Endothelial cell of umbilical vein (primary cell): Measurements from ENCODE around the gene ZSWIM4. TPM values are rescaled to one million over a fixed set of nuclear protein-coding genes. Genes with fewer than 3 reads are reported as not detected.
"Not testable (repeated sequence)": the region's sequence is repeated elsewhere in the genome, so short reads cannot be mapped to it uniquely, and the experiment has no call there.

ENCODE experiments used
- BruUV-seq: library from RNA; stranded (reverse); fragments of 400-500 nt; replicated peaks from 2 replicates; lab custom pipeline; 2021; lab: Mats Ljungman, UMichigan
- CTCF ChIA-PET: fragments of 300-600, 350-600 bp; sonication (Branson Sonifier 250); formaldehyde crosslinking; loops from one replicate; lab custom pipeline; 2021; ENCODE audit warnings: antibody characterized with exemption, inconsistent platforms; lab: Charles Lee
- POLR2A ChIA-PET: fragments of 300-600, 350-600 bp; sonication (Branson Sonifier 250); formaldehyde crosslinking; loops from one replicate; lab custom pipeline; 2021; ENCODE audit warnings: antibody characterized with exemption, inconsistent platforms; lab: Charles Lee
- DNase-seq: peaks from one replicate; pipeline ENCODE4 v3.0.0-alpha.2; 2011; ENCODE audit warnings: low read depth, low spot score
- FAIRE-seq: peaks from 2 replicates; lab custom pipeline; 2011; peaks lifted over from hg19 to GRCh38; lab: Jason Lieb, UNC
- H2AFZ ChIP-seq: 2 replicates; pipeline ENCODE4 v1.6.0; 2012; ENCODE audit warnings: low read depth, low read length, control low read depth, inconsistent platforms
- H3K27ac ChIP-seq: 2 replicates; pipeline ENCODE4 v1.5.1; 2011; ENCODE audit warnings: low read depth, mild to moderate bottlenecking, control low read depth, low read length, moderate library complexity; ENCODE audit not compliant: insufficient read depth
- H3K27me3 ChIP-seq, 2 experiments: 2 replicates each; pipeline versions ENCODE4 v1.6.0 to v1.6.1; 2011; ENCODE audit warnings: low read length in 2 of 2, mixed read lengths in 1 of 2; ENCODE audit not compliant: control insufficient read depth in 2 of 2, insufficient read depth in 2 of 2
- H3K36me3 ChIP-seq, 2 experiments: 2 replicates in 1 of 2; 3 replicates in 1 of 2; pipeline ENCODE4 v1.5.1; 2011; ENCODE audit warnings: low read length in 2 of 2, mild to moderate bottlenecking in 1 of 2, moderate library complexity in 1 of 2; ENCODE audit not compliant: control insufficient read depth in 2 of 2, insufficient read depth in 2 of 2; ENCODE audit errors: extremely low read depth in 1 of 2
- H3K4me1 ChIP-seq: 3 replicates; pipeline ENCODE4 v1.5.1; 2011; ENCODE audit warnings: mild to moderate bottlenecking, low read length; ENCODE audit not compliant: control insufficient read depth, insufficient read depth; ENCODE audit errors: extremely low read depth
- H3K4me2 ChIP-seq: 2 replicates; pipeline ENCODE4 v1.6.1; 2011; ENCODE audit warnings: low read length, control low read depth, mixed read lengths; ENCODE audit not compliant: insufficient read depth
- H3K4me3 ChIP-seq, 3 experiments: fragments of 200-600 bp in 1 of 3; sonication (generic), shearing (Covaris generic) in 1 of 3; replicated peaks in 1 of 3; 2 replicates each; pipeline ENCODE4 v1.5.1; 2011 to 2016; ENCODE audit warnings: control low read depth in 3 of 3, low read length in 3 of 3, mild to moderate bottlenecking in 2 of 3, inconsistent platforms in 1 of 3, low read depth in 1 of 3, moderate library complexity in 1 of 3; ENCODE audit not compliant: insufficient read depth in 1 of 3
- H3K79me2 ChIP-seq: 2 replicates; pipeline ENCODE4 v1.6.0; 2012; ENCODE audit warnings: low read length, inconsistent platforms; ENCODE audit not compliant: control insufficient read depth, insufficient read depth
- H3K9ac ChIP-seq: replicated peaks from 2 replicates; pipeline ENCODE3; 2011; ENCODE audit warnings: low read length, control low read depth; ENCODE audit not compliant: insufficient read depth; ENCODE audit errors: extremely low read depth
- H3K9me1 ChIP-seq: replicated peaks from 3 replicates; pipeline ENCODE4 v1.6.0; 2011; ENCODE audit warnings: mild to moderate bottlenecking, low read length; ENCODE audit not compliant: control insufficient read depth, insufficient read depth; ENCODE audit errors: extremely low read depth
- H3K9me3 ChIP-seq: replicated peaks from 2 replicates; pipeline ENCODE4 v1.5.1; 2012; ENCODE audit warnings: low read length, inconsistent platforms; ENCODE audit not compliant: control insufficient read depth, insufficient read depth
- H4K20me1 ChIP-seq: replicated peaks from 2 replicates; pipeline ENCODE3; 2011; ENCODE audit warnings: mild to moderate bottlenecking, low read length; ENCODE audit not compliant: control insufficient read depth, insufficient read depth; ENCODE audit errors: extremely low read depth
- GATA2 ChIP-seq: IDR thresholded peaks from 2 replicates; pipeline ENCODE4 v1.7.0; 2011; ENCODE audit warnings: low read depth, mild to moderate bottlenecking, moderate library complexity, mixed read lengths, low read length; ENCODE audit not compliant: insufficient read length, insufficient read depth
- JUN ChIP-seq: IDR thresholded peaks from 2 replicates; pipeline ENCODE4 v1.6.1; 2011; ENCODE audit warnings: borderline replicate concordance, low read depth; ENCODE audit not compliant: insufficient read length, insufficient read depth
- MYC ChIP-seq: IDR thresholded peaks from one replicate; pipeline ENCODE4 v1.6.1; 2011; ENCODE audit warnings: mild to moderate bottlenecking, low read depth, low read length
- POLR2A ChIP-seq: IDR thresholded peaks from 2 replicates; pipeline ENCODE4 v1.6.1; 2012; ENCODE audit warnings: low read depth, mild to moderate bottlenecking, control low read depth, low read length
- POLR2AphosphoS5 ChIP-seq: IDR thresholded peaks from 2 replicates; pipeline ENCODE4 v1.6.1; 2012; ENCODE audit warnings: low read depth, mild to moderate bottlenecking, control low read depth, low read length, moderate library complexity; ENCODE audit not compliant: insufficient read depth
- dilution Hi-C: fragments of 300-500 bp; cut with MboI; formaldehyde crosslinking; loops from one replicate; pipeline ENCODE4 v1.15.0; 2019; ENCODE audit warnings: low sequenced_read_pairs; ENCODE audit not compliant: extremely low pct_ligation_motif_present
- intact Hi-C: fragments of 100-400 bp; cut with micrococcal nuclease; formaldehyde crosslinking; loops from one replicate; pipeline ENCODE4 v1.10.0; 2022
- polyA plus RNA-seq, 4 experiments: library from polyadenylated mRNA; depleted of rRNA in 3 of 4; stranded (reverse) in 3 of 4; unstranded in 1 of 4; fragments of >200 nt; gene quantifications; 2 replicates each; pipeline versions ENCODE4 v1.2.1 to v1.2.3, GENCODE V29; 2011 to 2012; ENCODE audit warnings: missing spikeins in 1 of 4
- total RNA-seq: library from RNA; stranded (reverse); gene quantifications from 2 replicates; pipeline ENCODE4 v1.2.3, GENCODE V29; 2021
- TF ChIP-seq, protein P1 (sequence below): IDR thresholded peaks from 2 replicates; pipeline ENCODE4 v1.6.1; 2011; ENCODE audit not compliant: insufficient read depth, insufficient read length

Gene ZSWIM4
- total and polyA plus RNA-seq, 2 donors (not counting 3 experiments of a cell fraction or from before 2014, with no cell fraction given), result 12.7 to 26.6 TPM

DNA sequence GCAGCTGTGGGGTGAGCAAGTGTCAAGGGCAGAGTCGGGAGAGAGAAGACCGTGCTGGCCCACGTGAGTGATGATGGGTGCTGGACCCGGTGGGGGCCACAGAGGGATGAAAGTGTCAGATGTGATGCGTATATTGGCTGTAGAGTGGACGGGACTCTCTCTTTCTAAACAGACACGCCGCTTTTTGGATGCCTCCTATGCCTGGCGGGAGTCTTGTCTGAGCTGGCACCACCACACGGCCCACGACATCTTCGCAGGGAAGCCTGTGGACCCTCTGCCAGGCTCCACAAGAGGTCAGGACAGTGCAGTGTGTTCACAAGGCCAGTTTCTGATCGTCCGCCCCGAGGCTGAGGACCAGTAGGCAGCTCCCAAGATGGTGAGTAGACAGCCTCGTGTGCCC lies 43.8 kb upstream of the ZSWIM4 start:
- Histone ChIP-seq H2AFZ (no peak overlapping the region), H3K9me3 (no peaks in the 10 kb centered on the region), H3K79me2 (peaks cover 18% of the 10 kb centered on the region), H4K20me1 (no peaks in the 10 kb centered on the region), H3K9me1 (no peaks in the 10 kb centered on the region), H3K4me2 (no peak overlapping the region), H3K27ac (no peak overlapping the region), H3K36me3 (peaks cover 14 to 25% of the 10 kb centered on the region in 2 experiments), H3K9ac (no peak overlapping the region), H3K4me1 (peaks cover 8% of the 10 kb centered on the region), H3K4me3 (no peak overlapping the region), H3K27me3 (no peaks in the 10 kb centered on the region)
- intact Hi-C loops (no loop called here), dilution Hi-C loops (no loop called here)
- DNase-seq, result no peak
- POLR2A ChIA-PET, result interaction anchor here (0.6 kb wide), 1 partner anchor 132 kb away, joined by 4 read pairs; no protein-coding TSS in a partner anchor
- BruUV-seq, result no TSS peak
- TF ChIP-seq POLR2AphosphoS5 (no peak), MYC (no peak), JUN (no peak), GATA2 (no peak), POLR2A (no peak)
- TF ChIP-seq, protein P1, sequence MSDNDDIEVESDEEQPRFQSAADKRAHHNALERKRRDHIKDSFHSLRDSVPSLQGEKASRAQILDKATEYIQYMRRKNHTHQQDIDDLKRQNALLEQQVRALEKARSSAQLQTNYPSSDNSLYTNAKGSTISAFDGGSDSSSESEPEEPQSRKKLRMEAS, result no peak
- CTCF ChIA-PET, result no interaction called here
- no peak for FAIRE-seq

DNA sequence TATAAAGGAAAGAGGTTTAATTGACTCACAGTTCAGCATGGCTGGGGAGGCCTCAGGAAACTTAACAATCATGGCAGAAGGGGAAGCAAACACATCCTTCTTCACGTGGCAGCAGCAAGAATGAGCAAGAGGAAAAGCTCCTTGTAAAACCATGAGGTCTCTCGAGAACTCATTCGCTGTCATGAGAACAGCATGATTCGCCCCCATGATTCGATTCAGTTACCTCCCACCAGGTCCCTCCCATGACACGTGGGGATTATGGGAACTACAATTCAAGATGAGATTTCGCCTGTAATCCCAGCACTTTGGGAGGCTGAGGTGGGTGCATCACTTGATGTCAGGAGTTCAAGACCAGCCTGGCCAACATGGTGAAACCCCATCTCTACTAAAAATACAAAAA lies 41.6 kb upstream of the ZSWIM4 start:
- H3K9me3 ChIP-seq, DNase-seq, H4K20me1 ChIP-seq, intact Hi-C loops, FAIRE-seq, dilution Hi-C loops, H3K9me1 ChIP-seq, H3K4me2 ChIP-seq, H3K4me3 ChIP-seq, H2AFZ ChIP-seq, H3K27me3 ChIP-seq, H3K9ac ChIP-seq, H3K27ac ChIP-seq, POLR2A ChIA-PET, CTCF ChIA-PET, BruUV-seq, H3K4me1 ChIP-seq: not testable (repeated sequence)
- Histone ChIP-seq H3K79me2 (peaks cover 12% of the 10 kb centered on the region), H3K36me3 (peaks cover 24 to 41% of the 10 kb centered on the region in 2 experiments)
